DND-41 (cell line): Measurements from ENCODE around the gene PRKCB.

Experiments
- ATAC-seq: fragments of 200-7000 bp; cut with Tn5 transposase; 3 replicates; pipeline ENCODE4 v1.9.1; 2021; ENCODE audit warnings: low read depth; ENCODE audit not compliant: insufficient read depth
- DNase-seq: peaks from one replicate; pipeline ENCODE4 v3.0.0-alpha.2; 2020
- H2AFZ ChIP-seq: 2 replicates; pipeline ENCODE4 v1.6.0; 2012; ENCODE audit warnings: low read depth, low read length
- H3K27ac ChIP-seq: 2 replicates; pipeline ENCODE4 v1.5.1; 2012; ENCODE audit warnings: low read length, inconsistent platforms
- H3K27me3 ChIP-seq: fragments of 200-600 bp; sonication (generic); 2 replicates; pipeline ENCODE4 v1.6.0; 2012; ENCODE audit warnings: low read length, mild to moderate bottlenecking, inconsistent platforms; ENCODE audit not compliant: insufficient read depth, poor library complexity
- H3K36me3 ChIP-seq: 2 replicates; pipeline ENCODE4 v1.5.1; 2012; ENCODE audit warnings: low read length, inconsistent platforms; ENCODE audit not compliant: insufficient read depth
- H3K4me1 ChIP-seq: 2 replicates; pipeline ENCODE4 v1.5.1; 2012; ENCODE audit warnings: mild to moderate bottlenecking, low read length; ENCODE audit not compliant: insufficient read depth
- H3K4me2 ChIP-seq: 2 replicates; pipeline ENCODE4 v1.6.0; 2012; ENCODE audit warnings: mild to moderate bottlenecking, moderate library complexity, low read length, inconsistent platforms; ENCODE audit not compliant: insufficient read depth
- H3K4me3 ChIP-seq, 2 experiments: fragments of 200-600 bp in 1 of 2; shearing (Covaris generic) in 1 of 2; 2 replicates each; pipeline ENCODE4 v1.5.1; 2012 to 2016; ENCODE audit warnings: inconsistent platforms in 2 of 2, low read length in 2 of 2, mild to moderate bottlenecking in 2 of 2, low read depth in 1 of 2, moderate library complexity in 1 of 2
- H3K79me2 ChIP-seq: 2 replicates; pipeline ENCODE4 v1.6.0; 2012; ENCODE audit warnings: low read length, inconsistent platforms; ENCODE audit not compliant: insufficient read depth
- H3K9ac ChIP-seq: 2 replicates; pipeline ENCODE4 v1.6.0; 2012; ENCODE audit warnings: low read depth, mild to moderate bottlenecking, inconsistent platforms, low read length, moderate library complexity
- H3K9me3 ChIP-seq: 2 replicates; pipeline ENCODE4 v1.5.1; 2012; ENCODE audit warnings: low read length, moderate library complexity, mild to moderate bottlenecking, inconsistent platforms; ENCODE audit not compliant: insufficient read depth, severe bottlenecking
- H4K20me1 ChIP-seq: 2 replicates; pipeline ENCODE4 v1.6.0; 2012; ENCODE audit warnings: low read length; ENCODE audit not compliant: insufficient read depth
- EZH2 ChIP-seq: IDR thresholded peaks from 3 replicates; pipeline ENCODE4 v1.6.1; 2012; ENCODE audit warnings: borderline replicate concordance, low read depth, mild to moderate bottlenecking, moderate library complexity, low read length, inconsistent platforms; ENCODE audit not compliant: severe bottlenecking
- TF ChIP-seq, protein P1 (sequence below): IDR thresholded peaks from 2 replicates; pipeline ENCODE4 v1.5.1; 2012; ENCODE audit warnings: borderline replicate concordance, low read length, moderate library complexity, mild to moderate bottlenecking; ENCODE audit not compliant: poor library complexity, severe bottlenecking; ENCODE audit errors: extremely low read depth

The PRKCB gene

DNA sequence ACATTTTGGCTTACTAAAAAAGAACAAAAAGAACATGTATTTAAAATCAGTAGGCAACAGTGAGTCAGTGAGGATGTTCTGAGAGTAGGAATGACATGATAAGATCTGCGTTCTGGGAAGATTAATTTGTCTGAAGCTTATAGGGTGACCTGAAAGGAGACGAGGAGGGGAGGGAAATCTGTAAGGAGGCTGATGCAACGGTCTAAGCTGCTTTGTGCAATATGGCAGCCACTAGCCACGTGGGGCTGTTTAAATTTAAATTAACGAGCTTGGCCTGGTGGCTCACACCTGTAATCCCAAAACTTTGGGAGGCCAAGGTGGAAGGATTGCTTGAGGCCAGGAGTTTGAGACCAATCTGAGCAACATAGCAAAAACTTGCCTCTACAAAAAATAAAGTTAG is 238.8 kb downstream of the PRKCB start:
- Histone ChIP-seq H3K27ac (no peak overlapping the region), H3K36me3 (no peaks in the 10 kb centered on the region), H3K4me2 (no peak overlapping the region), H3K79me2 (no peaks in the 10 kb centered on the region), H3K9ac (no peak overlapping the region), H4K20me1 (peaks cover 2% of the 10 kb centered on the region; the same call in 1 of the 2 replicates), H3K9me3 (no peaks in the 10 kb centered on the region), H3K4me1 (peaks cover 9% of the 10 kb centered on the region; the same call in 1 of the 2 replicates), H3K4me3 (no peak overlapping the region), H2AFZ (no peak overlapping the region), H3K27me3 (no peaks in the 10 kb centered on the region)
- TF ChIP-seq, protein P1, sequence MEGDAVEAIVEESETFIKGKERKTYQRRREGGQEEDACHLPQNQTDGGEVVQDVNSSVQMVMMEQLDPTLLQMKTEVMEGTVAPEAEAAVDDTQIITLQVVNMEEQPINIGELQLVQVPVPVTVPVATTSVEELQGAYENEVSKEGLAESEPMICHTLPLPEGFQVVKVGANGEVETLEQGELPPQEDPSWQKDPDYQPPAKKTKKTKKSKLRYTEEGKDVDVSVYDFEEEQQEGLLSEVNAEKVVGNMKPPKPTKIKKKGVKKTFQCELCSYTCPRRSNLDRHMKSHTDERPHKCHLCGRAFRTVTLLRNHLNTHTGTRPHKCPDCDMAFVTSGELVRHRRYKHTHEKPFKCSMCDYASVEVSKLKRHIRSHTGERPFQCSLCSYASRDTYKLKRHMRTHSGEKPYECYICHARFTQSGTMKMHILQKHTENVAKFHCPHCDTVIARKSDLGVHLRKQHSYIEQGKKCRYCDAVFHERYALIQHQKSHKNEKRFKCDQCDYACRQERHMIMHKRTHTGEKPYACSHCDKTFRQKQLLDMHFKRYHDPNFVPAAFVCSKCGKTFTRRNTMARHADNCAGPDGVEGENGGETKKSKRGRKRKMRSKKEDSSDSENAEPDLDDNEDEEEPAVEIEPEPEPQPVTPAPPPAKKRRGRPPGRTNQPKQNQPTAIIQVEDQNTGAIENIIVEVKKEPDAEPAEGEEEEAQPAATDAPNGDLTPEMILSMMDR: no peak
- no peak for TF ChIP-seq EZH2
- ATAC-seq: no peak
- no peak for DNase-seq

GRCh38 chr16:24075302-24075701 is 239.5 kb downstream of the PRKCB start:
- Histone ChIP-seq H3K9me3 (no peaks in the 10 kb centered on the region), H3K27ac (no peak overlapping the region), H3K79me2 (no peaks in the 10 kb centered on the region), H3K9ac (no peak overlapping the region), H2AFZ (no peak overlapping the region), H3K4me2 (no peak overlapping the region), H3K36me3 (no peaks in the 10 kb centered on the region), H4K20me1 (peaks cover 2% of the 10 kb centered on the region; the same call in 1 of the 2 replicates), H3K4me1 (peaks cover 9% of the 10 kb centered on the region; the same call in 1 of the 2 replicates), H3K27me3 (no peaks in the 10 kb centered on the region), H3K4me3 (no peak overlapping the region)
- TF ChIP-seq EZH2: no peak
- TF ChIP-seq, protein P1: no peak
- ATAC-seq (no peak), DNase-seq (no peak)

- no peak overlapping the region for H3K27ac ChIP-seq
- H3K4me3 ChIP-seq: no peak overlapping the region
- H2AFZ ChIP-seq: no peak overlapping the region
- H3K36me3 ChIP-seq: no peaks in the 10 kb centered on the region
- ATAC-seq: 0 out of 3 replicates have a peak, but pooled peaks have one; percentile 22
- H3K27me3 ChIP-seq: no peaks in the 10 kb centered on the region
- no peaks in the 10 kb centered on the region for H3K9me3 ChIP-seq
- no peak overlapping the region for H3K9ac ChIP-seq
- H4K20me1 ChIP-seq: 0 out of 2 replicates have a peak, but pooled peaks cover 2% of the 10 kb centered on the region
- DNase-seq: no peak
- TF ChIP-seq EZH2: no peak
- TF ChIP-seq, protein P1: no peak
- no peak overlapping the region for H3K4me2 ChIP-seq
- H3K4me1 ChIP-seq: peaks cover 9% of the 10 kb centered on the region; the same call in 1 of the 2 replicates
- no peaks in the 10 kb centered on the region for H3K79me2 ChIP-seq
These were observed 240.3 kb downstream of the PRKCB start for GRCh38 chr16:24075931-24076716.
